Endothelial cell of umbilical vein (primary cell): Measurements from ENCODE around the gene ADAMTS17. TPM values are rescaled to one million over a fixed set of nuclear protein-coding genes. Genes with fewer than 3 reads are reported as not detected.

Source experiments
- BruUV-seq: library from RNA; stranded (reverse); fragments of 400-500 nt; replicated peaks from 2 replicates; lab custom pipeline; 2021; lab: Mats Ljungman, UMichigan
- CTCF ChIA-PET: fragments of 300-600, 350-600 bp; sonication (Branson Sonifier 250); formaldehyde crosslinking; loops from one replicate; lab custom pipeline; 2021; ENCODE audit warnings: antibody characterized with exemption, inconsistent platforms; lab: Charles Lee
- POLR2A ChIA-PET: fragments of 300-600, 350-600 bp; sonication (Branson Sonifier 250); formaldehyde crosslinking; loops from one replicate; lab custom pipeline; 2021; ENCODE audit warnings: antibody characterized with exemption, inconsistent platforms; lab: Charles Lee
- DNase-seq: peaks from one replicate; pipeline ENCODE4 v3.0.0-alpha.2; 2011; ENCODE audit warnings: low read depth, low spot score
- FAIRE-seq: peaks from 2 replicates; lab custom pipeline; 2011; peaks lifted over from hg19 to GRCh38; lab: Jason Lieb, UNC
- H2AFZ ChIP-seq: 2 replicates; pipeline ENCODE4 v1.6.0; 2012; ENCODE audit warnings: low read depth, low read length, control low read depth, inconsistent platforms
- H3K27ac ChIP-seq: 2 replicates; pipeline ENCODE4 v1.5.1; 2011; ENCODE audit warnings: low read depth, mild to moderate bottlenecking, control low read depth, low read length, moderate library complexity; ENCODE audit not compliant: insufficient read depth
- H3K27me3 ChIP-seq, 2 experiments: 2 replicates each; pipeline versions ENCODE4 v1.6.0 to v1.6.1; 2011; ENCODE audit warnings: low read length in 2 of 2, mixed read lengths in 1 of 2; ENCODE audit not compliant: control insufficient read depth in 2 of 2, insufficient read depth in 2 of 2
- H3K36me3 ChIP-seq, 2 experiments: 2 replicates in 1 of 2; 3 replicates in 1 of 2; pipeline ENCODE4 v1.5.1; 2011; ENCODE audit warnings: low read length in 2 of 2, mild to moderate bottlenecking in 1 of 2, moderate library complexity in 1 of 2; ENCODE audit not compliant: control insufficient read depth in 2 of 2, insufficient read depth in 2 of 2; ENCODE audit errors: extremely low read depth in 1 of 2
- H3K4me1 ChIP-seq: 3 replicates; pipeline ENCODE4 v1.5.1; 2011; ENCODE audit warnings: mild to moderate bottlenecking, low read length; ENCODE audit not compliant: control insufficient read depth, insufficient read depth; ENCODE audit errors: extremely low read depth
- H3K4me2 ChIP-seq: 2 replicates; pipeline ENCODE4 v1.6.1; 2011; ENCODE audit warnings: low read length, control low read depth, mixed read lengths; ENCODE audit not compliant: insufficient read depth
- H3K4me3 ChIP-seq, 3 experiments: fragments of 200-600 bp in 1 of 3; sonication (generic), shearing (Covaris generic) in 1 of 3; replicated peaks in 1 of 3; 2 replicates each; pipeline ENCODE4 v1.5.1; 2011 to 2016; ENCODE audit warnings: control low read depth in 3 of 3, low read length in 3 of 3, mild to moderate bottlenecking in 2 of 3, inconsistent platforms in 1 of 3, low read depth in 1 of 3, moderate library complexity in 1 of 3; ENCODE audit not compliant: insufficient read depth in 1 of 3
- H3K79me2 ChIP-seq: 2 replicates; pipeline ENCODE4 v1.6.0; 2012; ENCODE audit warnings: low read length, inconsistent platforms; ENCODE audit not compliant: control insufficient read depth, insufficient read depth
- H3K9ac ChIP-seq: replicated peaks from 2 replicates; pipeline ENCODE3; 2011; ENCODE audit warnings: low read length, control low read depth; ENCODE audit not compliant: insufficient read depth; ENCODE audit errors: extremely low read depth
- H3K9me1 ChIP-seq: replicated peaks from 3 replicates; pipeline ENCODE4 v1.6.0; 2011; ENCODE audit warnings: mild to moderate bottlenecking, low read length; ENCODE audit not compliant: control insufficient read depth, insufficient read depth; ENCODE audit errors: extremely low read depth
- H3K9me3 ChIP-seq: replicated peaks from 2 replicates; pipeline ENCODE4 v1.5.1; 2012; ENCODE audit warnings: low read length, inconsistent platforms; ENCODE audit not compliant: control insufficient read depth, insufficient read depth
- H4K20me1 ChIP-seq: replicated peaks from 2 replicates; pipeline ENCODE3; 2011; ENCODE audit warnings: mild to moderate bottlenecking, low read length; ENCODE audit not compliant: control insufficient read depth, insufficient read depth; ENCODE audit errors: extremely low read depth
- FOS ChIP-seq: IDR thresholded peaks from 2 replicates; pipeline ENCODE4 v1.6.1; 2011; ENCODE audit warnings: mild to moderate bottlenecking, low read length, moderate library complexity, borderline replicate concordance; ENCODE audit not compliant: insufficient read depth
- GATA2 ChIP-seq: IDR thresholded peaks from 2 replicates; pipeline ENCODE4 v1.7.0; 2011; ENCODE audit warnings: low read depth, mild to moderate bottlenecking, moderate library complexity, mixed read lengths, low read length; ENCODE audit not compliant: insufficient read length, insufficient read depth
- MAX ChIP-seq: IDR thresholded peaks from 2 replicates; pipeline ENCODE4 v1.6.1; 2011; ENCODE audit not compliant: insufficient read depth, insufficient read length
- POLR2A ChIP-seq: IDR thresholded peaks from 2 replicates; pipeline ENCODE4 v1.6.1; 2012; ENCODE audit warnings: low read depth, mild to moderate bottlenecking, control low read depth, low read length
- POLR2AphosphoS5 ChIP-seq: IDR thresholded peaks from 2 replicates; pipeline ENCODE4 v1.6.1; 2012; ENCODE audit warnings: low read depth, mild to moderate bottlenecking, control low read depth, low read length, moderate library complexity; ENCODE audit not compliant: insufficient read depth
- dilution Hi-C: fragments of 300-500 bp; cut with MboI; formaldehyde crosslinking; loops from one replicate; pipeline ENCODE4 v1.15.0; 2019; ENCODE audit warnings: low sequenced_read_pairs; ENCODE audit not compliant: extremely low pct_ligation_motif_present
- intact Hi-C: fragments of 100-400 bp; cut with micrococcal nuclease; formaldehyde crosslinking; loops from one replicate; pipeline ENCODE4 v1.10.0; 2022
- polyA plus RNA-seq, 4 experiments: library from polyadenylated mRNA; depleted of rRNA in 3 of 4; stranded (reverse) in 3 of 4; unstranded in 1 of 4; fragments of >200 nt; gene quantifications; 2 replicates each; pipeline versions ENCODE4 v1.2.1 to v1.2.3, GENCODE V29; 2011 to 2012; ENCODE audit warnings: missing spikeins in 1 of 4
- total RNA-seq: library from RNA; stranded (reverse); gene quantifications from 2 replicates; pipeline ENCODE4 v1.2.3, GENCODE V29; 2021
- TF ChIP-seq, protein P1 (sequence below), 2 donors: IDR thresholded peaks; 1 replicate in 1 of 2; 2 replicates in 1 of 2; pipeline ENCODE4 v1.5.1; 2011; ENCODE audit warnings: low read length in 2 of 2, mild to moderate bottlenecking in 2 of 2, moderate library complexity in 2 of 2, control low read depth in 1 of 2, inconsistent platforms in 1 of 2, low read depth in 1 of 2; ENCODE audit not compliant: insufficient read depth in 1 of 2; ENCODE audit errors: extremely low read depth in 1 of 2

ADAMTS17 gene
- total and polyA plus RNA-seq, 2 donors (not counting 3 experiments of a cell fraction or from before 2014, with no cell fraction given) = 0.12 TPM; not detected in 1

GRCh38 chr15:100098705-100099104 lies 243.1 kb downstream of the ADAMTS17 start:
- TF ChIP-seq POLR2AphosphoS5 = no peak
- no peak for TF ChIP-seq POLR2A
- no peak for TF ChIP-seq MAX
- TF ChIP-seq FOS = no peak
- TF ChIP-seq, protein P1, sequence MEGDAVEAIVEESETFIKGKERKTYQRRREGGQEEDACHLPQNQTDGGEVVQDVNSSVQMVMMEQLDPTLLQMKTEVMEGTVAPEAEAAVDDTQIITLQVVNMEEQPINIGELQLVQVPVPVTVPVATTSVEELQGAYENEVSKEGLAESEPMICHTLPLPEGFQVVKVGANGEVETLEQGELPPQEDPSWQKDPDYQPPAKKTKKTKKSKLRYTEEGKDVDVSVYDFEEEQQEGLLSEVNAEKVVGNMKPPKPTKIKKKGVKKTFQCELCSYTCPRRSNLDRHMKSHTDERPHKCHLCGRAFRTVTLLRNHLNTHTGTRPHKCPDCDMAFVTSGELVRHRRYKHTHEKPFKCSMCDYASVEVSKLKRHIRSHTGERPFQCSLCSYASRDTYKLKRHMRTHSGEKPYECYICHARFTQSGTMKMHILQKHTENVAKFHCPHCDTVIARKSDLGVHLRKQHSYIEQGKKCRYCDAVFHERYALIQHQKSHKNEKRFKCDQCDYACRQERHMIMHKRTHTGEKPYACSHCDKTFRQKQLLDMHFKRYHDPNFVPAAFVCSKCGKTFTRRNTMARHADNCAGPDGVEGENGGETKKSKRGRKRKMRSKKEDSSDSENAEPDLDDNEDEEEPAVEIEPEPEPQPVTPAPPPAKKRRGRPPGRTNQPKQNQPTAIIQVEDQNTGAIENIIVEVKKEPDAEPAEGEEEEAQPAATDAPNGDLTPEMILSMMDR (IDR thresholded peaks at IDR 0.05; ENCODE audit: extremely low read depth in 1 of 2, insufficient read depth in 1 of 2, low read depth in 1 of 2, low read length in 2 of 2) = no peak
- no peak for TF ChIP-seq GATA2
- intact Hi-C loops = no loop called here
- Histone ChIP-seq H3K9me1 (no peaks in the 10 kb centered on the region), H3K36me3 (no peaks in the 10 kb centered on the region), H3K27ac (no peak overlapping the region), H3K4me2 (no peak overlapping the region), H3K4me1 (no peaks in the 10 kb centered on the region), H3K27me3 (no peaks in the 10 kb centered on the region), H2AFZ (no peak overlapping the region), H3K79me2 (no peaks in the 10 kb centered on the region), H3K9me3 (no peaks in the 10 kb centered on the region), H4K20me1 (no peaks in the 10 kb centered on the region), H3K9ac (no peak overlapping the region), H3K4me3 (no peak overlapping the region)
- BruUV-seq = no TSS peak
- DNase-seq (no peak), FAIRE-seq (no peak)
- CTCF ChIA-PET = no interaction called here
- POLR2A ChIA-PET = no interaction called here
- dilution Hi-C loops = no loop called here
